ENCODE data around the gene MPHOSPH10.

- TF ChIP-seq POLR2A (IDR thresholded peaks at IDR 0.05): no peak
- TF ChIP-seq CTCF (IDR thresholded peaks at IDR 0.05): no peak
These were observed 21.2 kb downstream of the MPHOSPH10 start for GRCh38 chr2:71151620-71152019.
